ENCODE data around the gene SLC27A1.
"Not testable (repeated sequence)": the region's sequence is repeated elsewhere in the genome, so short reads cannot be mapped to it uniquely, and the experiment has no call there.

SLC27A1 gene

GRCh38 chr19:17487284-17488121 is 17.2 kb downstream of the SLC27A1 start:
- DNase-seq, result no peak

GRCh38 chr19:17488593-17489391 is 18.5 kb downstream of the SLC27A1 start:
- DNase-seq, result no peak

- DNase-seq, result no peak
These were observed 19.2 kb downstream of the SLC27A1 start for GRCh38 chr19:17489392-17490030.

- DNase-seq, result no peak
These were observed 20.1 kb downstream of the SLC27A1 start for GRCh38 chr19:17490411-17490810.

- no peak for DNase-seq
These were observed 21.0 kb downstream of the SLC27A1 start for GRCh38 chr19:17491287-17491686.

- no peak for DNase-seq
These were observed 25.4 kb downstream of the SLC27A1 start for GRCh38 chr19:17495639-17496296.

- DNase-seq, result no peak
These were observed 26.1 kb downstream of the SLC27A1 start for GRCh38 chr19:17496337-17496997.

GRCh38 chr19:17497149-17497798 is 26.9 kb downstream of the SLC27A1 start:
- DNase-seq, result no peak

- not testable (repeated sequence) for DNase-seq
These were observed 28.7 kb downstream of the SLC27A1 start for GRCh38 chr19:17499025-17499424.

GRCh38 chr19:17499648-17500446 is 29.5 kb downstream of the SLC27A1 start:
- DNase-seq, result no peak

- DNase-seq, result no peak
These were observed 30.3 kb downstream of the SLC27A1 start for GRCh38 chr19:17500447-17501198.

- DNase-seq, result no peak
These were observed 32.9 kb downstream of the SLC27A1 start for GRCh38 chr19:17503240-17503639.

- DNase-seq, result no peak
These were observed 33.7 kb downstream of the SLC27A1 start for GRCh38 chr19:17504030-17504429.

GRCh38 chr19:17504456-17504855 is 34.1 kb downstream of the SLC27A1 start:
- DNase-seq, result no peak

- no peak for DNase-seq
These were observed 34.9 kb downstream of the SLC27A1 start for GRCh38 chr19:17505223-17505622.

GRCh38 chr19:17506745-17507144 is 36.4 kb downstream of the SLC27A1 start:
- DNase-seq, result no peak

GRCh38 chr19:17508558-17508933 is 38.2 kb downstream of the SLC27A1 start:
- not testable (repeated sequence) for DNase-seq

GRCh38 chr19:17510220-17510993 is 40.1 kb downstream of the SLC27A1 start:
- DNase-seq, result no peak
